A204.1 (cell line): Measurements from ENCODE around the gene FHIT.

Source experiments
- FAIRE-seq: peaks from 2 replicates; lab custom pipeline; 2012; peaks lifted over from hg19 to GRCh38; lab: Jason Lieb, UNC

The FHIT gene

GRCh38 chr3:60399861-60400845 lies 851.1 kb downstream of the FHIT start:
- FAIRE-seq = no peak

DNA sequence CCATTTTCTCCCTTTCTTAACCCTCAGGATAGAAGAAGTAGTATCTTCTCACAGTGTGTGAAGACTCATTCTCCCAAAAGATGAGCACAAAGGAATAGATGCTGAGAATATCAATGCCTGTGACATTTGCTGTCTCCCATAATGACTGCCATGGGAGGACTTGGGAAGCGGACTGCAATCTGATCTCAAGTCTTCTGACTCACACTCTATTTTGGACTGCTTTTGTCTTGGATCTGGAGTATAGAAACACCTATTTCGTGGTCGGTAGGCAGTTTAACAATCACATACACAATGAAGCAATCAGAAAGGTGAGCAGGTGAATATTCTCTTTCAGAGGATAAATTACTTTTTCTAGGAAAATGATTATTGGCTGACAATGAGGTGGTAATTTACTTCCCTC lies 852.0 kb downstream of the FHIT start:
- no peak for FAIRE-seq

GRCh38 chr3:60395173-60395762 lies 856.0 kb downstream of the FHIT start:
- FAIRE-seq = no peak

DNA sequence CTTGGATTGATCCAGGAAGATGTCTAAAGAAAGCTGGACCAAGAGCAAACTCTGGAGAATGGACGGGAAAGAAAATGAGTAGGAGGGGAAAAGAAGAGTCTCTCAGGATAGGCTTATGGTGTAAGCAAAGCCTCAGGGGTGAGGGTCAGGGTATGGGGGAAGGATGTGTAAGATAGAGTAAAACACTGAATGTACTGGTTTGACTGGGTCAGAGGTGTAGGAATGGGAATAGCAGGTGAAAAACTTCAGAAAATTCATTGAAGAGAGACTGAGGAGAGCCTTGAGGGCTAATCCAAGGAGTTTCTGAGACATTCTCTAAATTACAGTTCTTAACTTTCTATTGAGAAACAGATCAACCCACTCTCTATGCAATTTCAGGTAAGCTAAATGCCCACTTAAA lies 857.3 kb downstream of the FHIT start:
- no peak for FAIRE-seq

DNA sequence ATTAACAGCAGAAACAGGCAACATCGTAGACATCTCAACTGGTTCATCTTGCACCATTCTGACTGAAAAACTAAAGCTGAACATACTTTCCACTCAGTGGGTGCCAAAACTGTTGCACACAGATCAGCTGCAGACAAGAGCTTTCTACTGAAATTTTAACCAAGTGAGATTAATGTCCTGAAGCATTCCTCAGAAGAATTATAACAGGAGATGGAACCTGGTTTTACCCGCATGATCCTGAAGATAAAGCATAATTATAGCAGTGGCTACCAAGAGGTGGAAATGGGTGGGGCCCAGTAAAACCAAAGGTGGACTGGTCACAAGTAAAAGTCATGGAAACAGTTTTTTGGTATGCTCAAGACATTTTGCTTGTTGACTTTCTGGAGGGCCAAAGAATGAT lies 858.8 kb downstream of the FHIT start:
- FAIRE-seq = no peak

- no peak for FAIRE-seq
These were observed 860.0 kb downstream of the FHIT start for GRCh38 chr3:60391292-60391691.

DNA sequence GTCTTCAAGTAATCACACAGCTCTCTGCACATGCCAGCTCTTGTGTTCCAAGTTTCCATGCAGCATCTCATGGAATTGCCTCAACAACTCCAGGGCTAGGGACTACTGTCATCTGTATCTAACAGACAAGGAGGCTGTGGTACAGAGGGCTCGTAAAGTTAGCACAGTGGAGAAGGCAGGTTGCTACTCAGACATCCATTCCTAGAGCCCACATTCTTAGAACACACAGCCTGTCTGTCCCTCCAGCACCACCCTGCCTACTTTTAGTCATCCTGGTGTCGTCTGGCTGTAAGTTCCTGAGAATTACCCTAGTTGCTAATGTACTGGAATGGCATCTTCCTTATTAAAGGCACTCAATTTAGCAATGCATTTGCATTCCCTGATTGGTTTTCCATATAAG lies 862.5 kb downstream of the FHIT start:
- FAIRE-seq = no peak

DNA sequence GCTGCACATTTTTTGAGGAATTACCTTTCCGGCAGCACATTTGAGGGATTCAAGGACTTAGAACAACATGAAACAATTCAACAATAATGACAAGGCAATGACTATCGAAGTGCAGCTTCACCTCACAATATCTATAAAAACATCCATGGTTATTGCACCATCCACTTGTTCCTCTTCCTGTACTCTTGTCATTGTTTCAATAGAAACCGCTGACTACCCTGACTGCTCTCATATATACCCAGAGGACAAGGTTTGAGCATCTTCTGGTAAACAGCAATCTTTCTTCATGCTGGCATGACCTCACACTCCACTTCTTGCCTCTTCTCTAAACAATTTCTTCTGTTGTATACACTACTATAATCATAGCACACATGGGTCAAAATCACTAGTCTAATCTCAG lies 864.9 kb downstream of the FHIT start:
- FAIRE-seq = no peak

DNA sequence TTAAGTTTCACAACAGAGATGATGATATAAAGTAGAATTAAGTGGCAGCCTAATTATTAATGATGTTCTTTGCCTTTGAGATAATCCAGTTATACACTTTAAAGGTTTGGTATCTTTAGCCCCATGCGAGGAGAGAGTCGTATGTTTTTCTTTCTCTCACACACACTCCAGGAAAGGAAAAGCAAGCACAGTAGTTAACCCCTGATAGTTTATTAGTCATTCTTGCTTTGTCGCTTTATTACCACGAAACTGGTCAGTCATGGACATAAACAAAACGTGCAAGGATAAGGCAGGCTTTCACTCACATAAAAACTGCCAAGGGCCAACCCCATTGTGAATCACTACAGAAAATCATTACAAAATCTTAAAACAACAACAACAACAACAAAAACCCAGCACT lies 866.9 kb downstream of the FHIT start:
- FAIRE-seq = no peak

GRCh38 chr3:60383345-60383744 lies 867.9 kb downstream of the FHIT start:
- FAIRE-seq = no peak

GRCh38 chr3:60366486-60366885 lies 884.8 kb downstream of the FHIT start:
- no peak for FAIRE-seq

DNA sequence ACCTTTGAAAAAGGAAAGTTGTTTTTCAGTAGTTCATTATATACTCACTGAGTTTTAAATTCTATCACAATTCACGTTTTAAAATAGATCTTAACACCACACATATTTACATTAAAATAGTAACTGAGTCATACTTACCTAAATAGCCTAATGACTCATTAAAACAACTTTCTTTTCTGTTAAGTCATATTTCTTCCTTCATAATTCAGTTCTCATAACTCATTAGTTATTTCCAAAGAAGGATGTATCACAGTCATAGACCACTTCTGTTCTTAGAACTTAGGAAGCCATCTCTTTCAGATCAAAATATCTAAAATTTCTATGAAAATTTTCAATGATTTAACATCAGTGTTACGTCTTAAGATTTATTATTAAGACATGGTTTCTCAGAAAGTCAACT lies 885.9 kb downstream of the FHIT start:
- no peak for FAIRE-seq

DNA sequence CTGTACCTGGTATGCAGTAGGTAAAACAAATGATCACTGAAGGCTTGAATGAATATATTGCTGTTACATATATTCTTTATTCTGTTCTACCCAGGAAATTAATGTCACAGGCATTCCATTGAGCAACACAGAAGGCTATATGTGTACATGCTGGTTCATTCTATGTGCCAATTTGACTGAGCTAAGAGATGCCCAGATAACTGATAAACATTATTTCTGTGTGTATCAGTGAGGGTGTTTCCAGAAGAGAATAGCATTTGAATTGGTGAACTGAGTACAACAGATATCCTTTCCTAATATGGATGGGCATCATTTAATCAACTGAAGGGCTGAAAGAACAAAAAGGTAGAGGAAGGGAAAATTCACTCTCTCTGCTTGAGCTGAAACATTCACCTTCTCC lies 886.8 kb downstream of the FHIT start:
- no peak for FAIRE-seq

- FAIRE-seq = no peak
These were observed 887.4 kb downstream of the FHIT start for GRCh38 chr3:60363817-60364216.

- no peak for FAIRE-seq
These were observed 895.4 kb downstream of the FHIT start for GRCh38 chr3:60355825-60356224.

DNA sequence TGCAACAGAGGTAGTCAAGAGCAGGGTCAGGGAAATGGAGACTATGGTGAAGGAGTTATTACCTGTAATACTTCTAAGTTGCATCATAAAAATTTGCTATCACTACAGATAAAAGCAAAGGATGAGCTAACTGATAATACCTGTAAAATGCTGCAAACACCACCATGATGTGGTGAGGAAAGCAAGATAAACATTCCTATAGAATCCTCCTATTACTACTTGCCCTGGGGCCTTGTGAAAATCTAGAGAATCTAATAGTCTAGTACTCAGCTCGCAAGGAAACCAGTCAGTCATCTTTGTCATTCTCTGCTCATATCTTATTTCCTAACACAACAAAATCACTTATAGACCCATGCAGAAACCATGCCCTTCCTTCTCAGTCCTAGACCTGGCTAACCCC lies 899.8 kb downstream of the FHIT start:
- no peak for FAIRE-seq

DNA sequence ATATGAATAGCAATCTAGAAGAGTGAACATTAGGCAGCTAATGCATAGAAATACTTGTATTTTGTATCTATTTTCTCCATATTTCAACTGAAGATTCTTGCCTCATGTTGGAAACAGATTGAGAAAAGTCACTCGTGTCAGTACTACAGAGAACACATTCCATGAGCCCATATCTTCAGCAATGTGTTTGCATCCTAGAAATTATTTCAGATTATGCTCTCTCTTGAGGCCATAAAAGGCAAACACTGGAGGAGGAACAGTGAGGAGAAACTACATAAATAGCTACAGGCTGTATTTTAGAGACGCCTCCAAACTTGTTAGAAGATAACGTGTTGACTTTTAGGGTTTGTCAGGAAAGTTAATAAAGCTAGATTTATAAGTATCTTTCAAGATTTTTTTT lies 906.9 kb downstream of the FHIT start:
- FAIRE-seq = no peak

DNA sequence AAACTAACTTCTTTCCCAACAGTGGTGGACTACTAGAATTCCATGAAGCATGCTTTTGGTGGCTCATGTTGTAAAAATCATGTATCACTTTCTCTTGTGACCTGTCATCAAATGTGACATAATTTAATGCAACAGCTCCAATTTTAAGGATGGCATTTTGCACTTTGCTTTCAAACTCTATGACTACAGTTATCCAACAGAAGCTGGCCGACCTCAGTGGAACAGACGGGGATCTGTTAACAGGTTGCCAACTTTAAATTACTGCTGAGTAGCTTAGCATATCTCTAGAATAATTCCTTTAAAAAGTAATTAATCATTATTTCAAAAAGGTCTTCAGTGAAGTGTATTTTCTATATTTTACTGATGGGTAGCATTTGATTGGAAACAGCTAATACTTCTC lies 907.4 kb downstream of the FHIT start:
- FAIRE-seq = no peak

GRCh38 chr3:60339304-60339703 lies 911.9 kb downstream of the FHIT start:
- FAIRE-seq = no peak

DNA sequence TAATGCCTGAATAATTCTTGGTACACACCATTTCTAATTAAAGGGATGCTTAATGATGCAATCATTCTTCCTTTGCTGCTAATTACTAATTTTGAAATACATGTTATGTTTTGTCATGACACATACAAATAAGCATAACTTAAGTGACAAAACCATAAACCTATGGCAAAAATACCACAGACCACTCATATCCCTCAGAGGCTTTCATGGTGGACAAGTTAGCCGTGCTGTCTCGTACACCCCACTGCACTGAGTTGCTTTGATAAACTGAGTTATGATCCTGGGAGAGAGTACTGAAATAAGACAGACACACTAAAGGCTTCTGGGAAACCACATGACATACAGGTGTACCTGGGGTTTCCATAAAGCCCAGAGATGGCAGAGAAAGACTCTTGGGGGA lies 913.8 kb downstream of the FHIT start:
- FAIRE-seq = no peak

DNA sequence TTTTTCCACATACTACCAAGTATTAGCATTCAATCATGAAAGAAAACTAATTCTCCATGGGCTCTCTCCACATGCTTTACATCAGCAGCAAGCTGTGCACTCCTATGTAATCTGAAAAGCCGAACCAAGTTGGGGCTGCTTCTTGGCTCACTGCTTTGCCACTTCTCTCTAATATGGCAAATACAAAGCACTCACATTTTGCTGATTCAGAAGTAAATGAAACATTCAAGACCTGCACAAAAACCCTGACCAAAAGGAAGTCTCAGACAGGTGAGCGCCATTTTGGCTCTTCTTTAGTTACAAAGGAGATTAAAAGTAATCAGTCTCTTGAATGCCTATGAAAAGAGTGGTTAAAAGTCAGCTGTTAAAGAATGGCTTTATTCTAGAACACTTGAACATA lies 915.2 kb downstream of the FHIT start:
- no peak for FAIRE-seq

GRCh38 chr3:60333710-60334109 lies 917.5 kb downstream of the FHIT start:
- no peak for FAIRE-seq

GRCh38 chr3:60330107-60330506 lies 921.1 kb downstream of the FHIT start:
- no peak for FAIRE-seq

DNA sequence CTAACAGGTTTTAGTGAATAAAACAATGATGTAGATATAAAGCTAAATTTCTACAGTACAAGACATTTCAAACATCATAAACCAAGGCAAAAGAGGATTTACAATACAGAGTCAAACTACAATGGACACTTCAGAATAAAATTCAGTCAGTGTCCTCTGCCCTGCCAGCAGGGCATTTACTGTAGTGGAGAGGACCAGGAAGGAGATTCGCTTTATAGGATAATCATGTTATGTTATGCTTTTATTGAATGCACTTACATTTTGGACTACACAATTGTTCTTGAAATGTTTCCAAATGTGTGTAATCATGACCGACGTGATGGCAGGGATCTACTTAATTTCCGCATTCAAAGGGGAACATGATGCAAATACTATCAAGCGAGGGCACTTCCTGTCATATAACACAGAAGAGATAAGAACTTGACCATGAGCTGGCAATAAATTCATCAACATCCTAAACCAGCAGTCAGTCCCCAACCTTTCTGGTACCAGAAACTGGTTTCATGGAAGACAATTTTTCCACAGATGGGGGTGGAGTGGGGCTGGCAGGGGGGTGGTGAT lies 925.6 kb downstream of the FHIT start:
- FAIRE-seq = no peak
